Upper lobe of left lung (tissue), 6 donors: ENCODE results near the gene SIM2. TPM values are rescaled to one million over a fixed set of nuclear protein-coding genes. Genes with fewer than 3 reads are reported as not detected.

Experiments used
- ATAC-seq, 2 donors: fragments of 200-7000 bp; cut with Tn5 transposase; one replicate each; pipeline ENCODE4 v1.9.1; 2022; ENCODE audit warnings: mild to moderate bottlenecking in 2 of 2, moderate library complexity in 2 of 2; ENCODE audit not compliant: low FRiP score in 2 of 2
- DNase-seq, 2 donors: peaks; one replicate each; pipeline ENCODE4 v3.0.0-alpha.2; 2019 to 2020
- H3K27ac ChIP-seq, 4 donors: fragments of 200-600 bp; sonication (generic); one replicate each; pipeline ENCODE4 v1.5.1; 2016 to 2019
- H3K27me3 ChIP-seq, 4 donors: fragments of 200-600 bp; sonication (generic); one replicate each; pipeline ENCODE4 v1.5.1; 2017 to 2019
- H3K36me3 ChIP-seq, 4 donors: fragments of 200-600 bp; sonication (generic); one replicate each; pipeline ENCODE4 v1.5.1; 2016 to 2019
- H3K4me1 ChIP-seq, 4 donors: fragments of 200-600 bp; sonication (generic); one replicate each; pipeline ENCODE4 v1.5.1; 2018 to 2019
- H3K4me3 ChIP-seq, 4 donors: fragments of 200-600 bp; sonication (generic); one replicate each; pipeline ENCODE4 v1.5.1; 2017 to 2019; ENCODE audit warnings: mild to moderate bottlenecking in 2 of 4, moderate library complexity in 1 of 4
- H3K9me3 ChIP-seq, 4 donors: fragments of 200-600 bp; sonication (generic); one replicate each; pipeline ENCODE4 v1.5.1; 2018 to 2019
- CTCF ChIP-seq, 6 experiments: fragments of 450-650 bp in 4 of 6; fragments of 200-600 bp in 2 of 6; sonication (generic) in 2 of 6; IDR thresholded peaks; one replicate each; pipeline ENCODE4 v1.5.1; 2016 to 2019; ENCODE audit warnings: antibody characterized with exemption in 6 of 6
- EP300 ChIP-seq, 4 donors: sonication (generic); formaldehyde crosslinking; IDR thresholded peaks; one replicate each; pipeline ENCODE4 v1.5.1; 2017; ENCODE audit warnings: antibody characterized with exemption in 4 of 4, control low read depth in 2 of 4
- POLR2A ChIP-seq, 4 donors: fragments of 450-650 bp; IDR thresholded peaks; one replicate each; pipeline ENCODE4 v1.5.1; 2016 to 2017; ENCODE audit warnings: antibody characterized with exemption in 4 of 4, mild to moderate bottlenecking in 2 of 4
- POLR2AphosphoS5 ChIP-seq, 2 donors: sonication (generic); formaldehyde crosslinking; IDR thresholded peaks; one replicate each; pipeline ENCODE4 v1.5.1; 2017; ENCODE audit warnings: antibody characterized with exemption in 2 of 2
- WGBS, 2 donors: methylation state at CpG; one replicate each; pipeline ENCODE4 v1.1.5; 2017 to 2018; 5-methylcytosine and 5-hydroxymethylcytosine counted together
- total RNA-seq, 6 donors: library from RNA; depleted of rRNA in 4 of 6; stranded (reverse); fragments of >200 nt in 4 of 6; gene quantifications; one replicate each; pipeline versions ENCODE4 v1.1.0 to v1.2.1, GENCODE V29; 2016 to 2021
- donor health status: DM: no; HTN: no; CAD: no; lungs with moderate emphysema.
- donor health status: DM: no; HTN: yes; CAD: no; lungs with severe emphysema.

Gene SIM2
- total RNA-seq, 6 donors from 2014 or later, result 0.10 to 1.6 (median 0.50) TPM; not detected in 2

- Histone ChIP-seq H3K27ac (no peak overlapping the region), H3K4me1 (peaks cover 0 to 7% (median 0%) of the 10 kb centered on the region in 4 donors), H3K4me3 (no peak overlapping the region), H3K9me3 (peaks cover 0 to 2% (median 0%) of the 10 kb centered on the region in 4 donors), H3K36me3 (no peaks in the 10 kb centered on the region), H3K27me3 (no peaks in the 10 kb centered on the region)
- no peak for ATAC-seq
- 84 to 93% methylated on average over 12 to 14 of the region's 14 CpGs for WGBS, 2 donors
- peak in 1 of 2 donors; percentile 5 for DNase-seq
- TF ChIP-seq CTCF (IDR thresholded peaks at IDR 0.05) (no peak), POLR2AphosphoS5 (IDR thresholded peaks at IDR 0.05) (no peak), EP300 (IDR thresholded peaks at IDR 0.05) (no peak), POLR2A (IDR thresholded peaks at IDR 0.05) (no peak)
Observed at GRCh38 chr21:36732217-36732616, 33.3 kb downstream of the SIM2 start.

GRCh38 chr21:36732761-36733160 lies 33.8 kb downstream of the SIM2 start:
- Histone ChIP-seq H3K27ac (no peak overlapping the region), H3K4me1 (peaks cover 0 to 7% (median 0%) of the 10 kb centered on the region in 4 donors), H3K27me3 (no peaks in the 10 kb centered on the region), H3K9me3 (peaks cover 0 to 2% (median 0%) of the 10 kb centered on the region in 4 donors), H3K36me3 (no peaks in the 10 kb centered on the region), H3K4me3 (no peak overlapping the region)
- WGBS, 2 donors, result 89 to 91% methylated on average over 7 of the region's 7 CpGs
- TF ChIP-seq EP300 (IDR thresholded peaks at IDR 0.05), result no peak
- TF ChIP-seq CTCF (IDR thresholded peaks at IDR 0.05), result no peak
- no peak for TF ChIP-seq POLR2A (IDR thresholded peaks at IDR 0.05)
- TF ChIP-seq POLR2AphosphoS5 (IDR thresholded peaks at IDR 0.05), result no peak
- peak in 1 of 2 donors; percentile 14 for DNase-seq
- ATAC-seq, result no peak

- Histone ChIP-seq H3K27me3 (no peaks in the 10 kb centered on the region), H3K27ac (no peak overlapping the region), H3K4me3 (no peak overlapping the region), H3K4me1 (peaks cover 0 to 7% (median 0%) of the 10 kb centered on the region in 4 donors), H3K36me3 (no peaks in the 10 kb centered on the region), H3K9me3 (peaks cover 0 to 2% (median 0%) of the 10 kb centered on the region in 4 donors)
- ATAC-seq (no peak), DNase-seq (peak in 1 of 2 donors; percentile 14)
- no peak for TF ChIP-seq POLR2AphosphoS5 (IDR thresholded peaks at IDR 0.05)
- no peak for TF ChIP-seq CTCF (IDR thresholded peaks at IDR 0.05)
- no peak for TF ChIP-seq EP300 (IDR thresholded peaks at IDR 0.05)
- no peak for TF ChIP-seq POLR2A (IDR thresholded peaks at IDR 0.05)
- WGBS, 2 donors, result 99 to 100% methylated on average over 3 to 5 of the region's 6 CpGs
Observed at GRCh38 chr21:36733857-36734256, 34.9 kb downstream of the SIM2 start.

- Histone ChIP-seq H3K9me3 (peaks cover 0 to 2% (median 0%) of the 10 kb centered on the region in 4 donors), H3K4me1 (peaks cover 0 to 7% (median 0%) of the 10 kb centered on the region in 4 donors), H3K27ac (no peak overlapping the region), H3K36me3 (no peaks in the 10 kb centered on the region), H3K27me3 (no peaks in the 10 kb centered on the region), H3K4me3 (no peak overlapping the region)
- no peak for ATAC-seq
- 95 to 96% methylated on average over 8 to 9 of the region's 9 CpGs for whole genome bisulfite sequencing, 2 donors
- DNase-seq, result peak in 1 of 2 donors; percentile 8
- TF ChIP-seq CTCF (IDR thresholded peaks at IDR 0.05), result no peak
- no peak for TF ChIP-seq EP300 (IDR thresholded peaks at IDR 0.05)
- no peak for TF ChIP-seq POLR2AphosphoS5 (IDR thresholded peaks at IDR 0.05)
- TF ChIP-seq POLR2A (IDR thresholded peaks at IDR 0.05), result no peak
Observed at GRCh38 chr21:36734367-36735200, 35.7 kb downstream of the SIM2 start.
